Aorta (tissue), 5 donors: ENCODE data around the gene FUZ. TPM values are rescaled to one million over a fixed set of nuclear protein-coding genes. Genes with fewer than 3 reads are reported as not detected.

ENCODE experiments used
- ATAC-seq: fragments of 200-7000 bp; cut with Tn5 transposase; one replicate; pipeline ENCODE4 v1.9.1; 2022; ENCODE audit warnings: moderate library complexity; ENCODE audit not compliant: low FRiP score
- DNase-seq, 2 donors: peaks; one replicate each; pipeline ENCODE4 v3.0.0-alpha.2; 2020
- H3K27ac ChIP-seq, 2 donors: one replicate each; pipeline ENCODE4 v1.5.1; 2013; ENCODE audit warnings: low read length in 2 of 2, mild to moderate bottlenecking in 2 of 2, moderate library complexity in 2 of 2, control low read depth in 1 of 2, inconsistent platforms in 1 of 2, low read depth in 1 of 2
- H3K27me3 ChIP-seq, 2 donors: one replicate each; pipeline ENCODE4 v1.6.1; 2013; ENCODE audit warnings: control low read depth in 1 of 2, low read length in 1 of 2, mild to moderate bottlenecking in 1 of 2, moderate library complexity in 1 of 2; ENCODE audit not compliant: insufficient read depth in 2 of 2, control insufficient read depth in 1 of 2
- H3K36me3 ChIP-seq, 2 donors: one replicate each; pipeline ENCODE4 v1.6.1; 2013; ENCODE audit warnings: control low read depth in 1 of 2, low read length in 1 of 2, mild to moderate bottlenecking in 1 of 2; ENCODE audit not compliant: insufficient read depth in 2 of 2, control insufficient read depth in 1 of 2
- H3K4me1 ChIP-seq, 2 donors: one replicate each; pipeline ENCODE4 v1.6.1; 2013; ENCODE audit warnings: low read length in 2 of 2, control low read depth in 1 of 2, mild to moderate bottlenecking in 1 of 2, moderate library complexity in 1 of 2; ENCODE audit not compliant: insufficient read depth in 2 of 2, control insufficient read depth in 1 of 2
- H3K4me3 ChIP-seq, 2 donors: one replicate each; pipeline ENCODE4 v1.5.1; 2013; ENCODE audit warnings: low read length in 2 of 2, control low read depth in 1 of 2, mild to moderate bottlenecking in 1 of 2
- H3K9me3 ChIP-seq: one replicate; pipeline ENCODE4 v1.6.1; 2013; ENCODE audit warnings: mild to moderate bottlenecking, low read length; ENCODE audit not compliant: control insufficient read depth
- WGBS, 2 donors: extraction: QIAGEN DNeasy Blood & Tissue Kit; methylation state at CpG; one replicate each; pipeline ENCODE4 v1.1.7; 2013; 5-methylcytosine and 5-hydroxymethylcytosine counted together
- intact Hi-C, 2 donors: fragments of 100-400 bp; cut with DNase I; formaldehyde crosslinking; loops; one replicate each; pipeline versions ENCODE4 v1.14.2 to v1.15.0; 2022
- polyA plus RNA-seq, 2 donors: library from polyadenylated mRNA; stranded (reverse); fragments of 200-250 nt; gene quantifications; one replicate each; pipeline ENCODE4 v1.2.3, GENCODE V29; 2013
- total RNA-seq, 2 donors: library from RNA; stranded (reverse); fragmentation: NEBNext Ultra II Directional; extraction: Animal tissue kit (Norgen Biotek cat#: 25700); gene quantifications; one replicate each; pipeline ENCODE4 v1.2.1, GENCODE V29; 2021
- donor health status: healthy with polysubstance abuse.
- donor health status: Bipolar disorder and iron deficiency.
- donor health status: DM: no; HTN: no; CAD: no.
- donor health status: DM: no; HTN: no; CAD: no.
- donor health status: DM: yes; HTN: yes; CAD: no.

The FUZ gene
- total and polyA plus RNA-seq, 4 donors = 9.3 to 27.8 (median 14.8) TPM

- ATAC-seq (no peak), DNase-seq (no peak)
- Histone ChIP-seq H3K4me3 (no peak overlapping the region), H3K36me3 (no peaks in the 10 kb centered on the region), H3K27me3 (no peaks in the 10 kb centered on the region), H3K4me1 (no peaks in the 10 kb centered on the region), H3K9me3 (no peaks in the 10 kb centered on the region), H3K27ac (no peak overlapping the region)
- 90 to 92% methylated on average over 10 of the region's 10 CpGs for WGBS, 2 donors
- intact Hi-C loops = no loop called here
These were observed 34.9 kb upstream of the FUZ start for GRCh38 chr19:49847731-49848696.

GRCh38 chr19:49846408-49846807 lies 33.3 kb upstream of the FUZ start:
- Histone ChIP-seq H3K4me3 (no peak overlapping the region), H3K9me3 (no peaks in the 10 kb centered on the region), H3K36me3 (no peaks in the 10 kb centered on the region), H3K4me1 (no peaks in the 10 kb centered on the region), H3K27ac (no peak overlapping the region), H3K27me3 (no peaks in the 10 kb centered on the region)
- 70 to 78% methylated on average over 5 of the region's 5 CpGs for WGBS, 2 donors
- DNase-seq (no peak), ATAC-seq (no peak)
- intact Hi-C loops = no loop called here

GRCh38 chr19:49845414-49845813 lies 32.3 kb upstream of the FUZ start:
- 55 to 57% methylated on average over 3 of the region's 3 CpGs for WGBS, 2 donors

GRCh38 chr19:49844138-49845095 lies 31.3 kb upstream of the FUZ start:
- no peak overlapping the region for H3K4me3 ChIP-seq
- DNase-seq (no peak), ATAC-seq (no peak)
- H3K27ac ChIP-seq = no peak overlapping the region
- intact Hi-C loops = no loop called here
- no peaks in the 10 kb centered on the region for H3K9me3 ChIP-seq
- H3K4me1 ChIP-seq = no peaks in the 10 kb centered on the region
- no peaks in the 10 kb centered on the region for H3K27me3 ChIP-seq
- H3K36me3 ChIP-seq = no peaks in the 10 kb centered on the region
- 87 to 89% methylated on average over 18 of the region's 18 CpGs for WGBS, 2 donors

More at GRCh38 chr19:49845414-49845813, 32.3 kb upstream of the FUZ start:
- Histone ChIP-seq H3K9me3 (no peaks in the 10 kb centered on the region), H3K27me3 (no peaks in the 10 kb centered on the region), H3K4me3 (no peak overlapping the region), H3K4me1 (no peaks in the 10 kb centered on the region), H3K36me3 (no peaks in the 10 kb centered on the region), H3K27ac (no peak overlapping the region)
- DNase-seq (no peak), ATAC-seq (no peak)
- intact Hi-C loops = no loop called here

- Histone ChIP-seq H3K9me3 (no peaks in the 10 kb centered on the region), H3K36me3 (no peaks in the 10 kb centered on the region), H3K27ac (no peak overlapping the region), H3K4me1 (no peaks in the 10 kb centered on the region), H3K4me3 (no peak overlapping the region), H3K27me3 (no peaks in the 10 kb centered on the region)
- intact Hi-C loops = no loop called here
- 86 to 90% methylated on average over 3 of the region's 3 CpGs for WGBS, 2 donors
- ATAC-seq (no peak), DNase-seq (no peak)
These were observed 30.2 kb upstream of the FUZ start for GRCh38 chr19:49843265-49843664.

- 88 to 90% methylated on average over 17 of the region's 17 CpGs for WGBS, 2 donors
These were observed 27.7 kb upstream of the FUZ start for GRCh38 chr19:49840736-49841249.

GRCh38 chr19:49840321-49840720 lies 27.2 kb upstream of the FUZ start:
- Histone ChIP-seq H3K4me1 (no peaks in the 10 kb centered on the region), H3K36me3 (no peaks in the 10 kb centered on the region), H3K9me3 (no peaks in the 10 kb centered on the region), H3K27ac (no peak overlapping the region), H3K4me3 (no peak overlapping the region), H3K27me3 (no peaks in the 10 kb centered on the region)
- ATAC-seq (no peak), DNase-seq (no peak)
- intact Hi-C loops = no loop called here
- WGBS, 2 donors = 77 to 86% methylated on average over 11 of the region's 11 CpGs

More at GRCh38 chr19:49840736-49841249, 27.7 kb upstream of the FUZ start:
- H3K36me3 ChIP-seq = no peaks in the 10 kb centered on the region
- no peak overlapping the region for H3K27ac ChIP-seq
- no peak overlapping the region for H3K4me3 ChIP-seq
- ATAC-seq (no peak), DNase-seq (no peak)
- intact Hi-C loops = no loop called here
- H3K27me3 ChIP-seq = no peaks in the 10 kb centered on the region
- H3K4me1 ChIP-seq = no peaks in the 10 kb centered on the region
- no peaks in the 10 kb centered on the region for H3K9me3 ChIP-seq

- Histone ChIP-seq H3K9me3 (no peaks in the 10 kb centered on the region), H3K36me3 (no peaks in the 10 kb centered on the region), H3K27ac (no peak overlapping the region), H3K4me3 (no peak overlapping the region), H3K27me3 (no peaks in the 10 kb centered on the region), H3K4me1 (no peaks in the 10 kb centered on the region)
- 93 to 94% methylated on average over 11 of the region's 11 CpGs for WGBS, 2 donors
- intact Hi-C loops = no loop called here
- no peak for DNase-seq
- no peak for ATAC-seq
These were observed 26.6 kb upstream of the FUZ start for GRCh38 chr19:49839713-49840112.
